CD4-positive, alpha-beta T cell treated with Interleukin-15 for 1 hour (primary cell): ENCODE measurements around the gene INPP5J.
A peak's percentile ranks its signal among the peaks of the same experiment; 100 is the strongest.
"Not testable (repeated sequence)": the region's sequence is repeated elsewhere in the genome, so short reads cannot be mapped to it uniquely, and the experiment has no call there.

Source experiments
- DNase-seq: peaks from one replicate; pipeline ENCODE4 v3.0.0-alpha.2; 2020

INPP5J gene, protein sequence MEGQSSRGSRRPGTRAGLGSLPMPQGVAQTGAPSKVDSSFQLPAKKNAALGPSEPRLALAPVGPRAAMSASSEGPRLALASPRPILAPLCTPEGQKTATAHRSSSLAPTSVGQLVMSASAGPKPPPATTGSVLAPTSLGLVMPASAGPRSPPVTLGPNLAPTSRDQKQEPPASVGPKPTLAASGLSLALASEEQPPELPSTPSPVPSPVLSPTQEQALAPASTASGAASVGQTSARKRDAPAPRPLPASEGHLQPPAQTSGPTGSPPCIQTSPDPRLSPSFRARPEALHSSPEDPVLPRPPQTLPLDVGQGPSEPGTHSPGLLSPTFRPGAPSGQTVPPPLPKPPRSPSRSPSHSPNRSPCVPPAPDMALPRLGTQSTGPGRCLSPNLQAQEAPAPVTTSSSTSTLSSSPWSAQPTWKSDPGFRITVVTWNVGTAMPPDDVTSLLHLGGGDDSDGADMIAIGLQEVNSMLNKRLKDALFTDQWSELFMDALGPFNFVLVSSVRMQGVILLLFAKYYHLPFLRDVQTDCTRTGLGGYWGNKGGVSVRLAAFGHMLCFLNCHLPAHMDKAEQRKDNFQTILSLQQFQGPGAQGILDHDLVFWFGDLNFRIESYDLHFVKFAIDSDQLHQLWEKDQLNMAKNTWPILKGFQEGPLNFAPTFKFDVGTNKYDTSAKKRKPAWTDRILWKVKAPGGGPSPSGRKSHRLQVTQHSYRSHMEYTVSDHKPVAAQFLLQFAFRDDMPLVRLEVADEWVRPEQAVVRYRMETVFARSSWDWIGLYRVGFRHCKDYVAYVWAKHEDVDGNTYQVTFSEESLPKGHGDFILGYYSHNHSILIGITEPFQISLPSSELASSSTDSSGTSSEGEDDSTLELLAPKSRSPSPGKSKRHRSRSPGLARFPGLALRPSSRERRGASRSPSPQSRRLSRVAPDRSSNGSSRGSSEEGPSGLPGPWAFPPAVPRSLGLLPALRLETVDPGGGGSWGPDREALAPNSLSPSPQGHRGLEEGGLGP

DNA sequence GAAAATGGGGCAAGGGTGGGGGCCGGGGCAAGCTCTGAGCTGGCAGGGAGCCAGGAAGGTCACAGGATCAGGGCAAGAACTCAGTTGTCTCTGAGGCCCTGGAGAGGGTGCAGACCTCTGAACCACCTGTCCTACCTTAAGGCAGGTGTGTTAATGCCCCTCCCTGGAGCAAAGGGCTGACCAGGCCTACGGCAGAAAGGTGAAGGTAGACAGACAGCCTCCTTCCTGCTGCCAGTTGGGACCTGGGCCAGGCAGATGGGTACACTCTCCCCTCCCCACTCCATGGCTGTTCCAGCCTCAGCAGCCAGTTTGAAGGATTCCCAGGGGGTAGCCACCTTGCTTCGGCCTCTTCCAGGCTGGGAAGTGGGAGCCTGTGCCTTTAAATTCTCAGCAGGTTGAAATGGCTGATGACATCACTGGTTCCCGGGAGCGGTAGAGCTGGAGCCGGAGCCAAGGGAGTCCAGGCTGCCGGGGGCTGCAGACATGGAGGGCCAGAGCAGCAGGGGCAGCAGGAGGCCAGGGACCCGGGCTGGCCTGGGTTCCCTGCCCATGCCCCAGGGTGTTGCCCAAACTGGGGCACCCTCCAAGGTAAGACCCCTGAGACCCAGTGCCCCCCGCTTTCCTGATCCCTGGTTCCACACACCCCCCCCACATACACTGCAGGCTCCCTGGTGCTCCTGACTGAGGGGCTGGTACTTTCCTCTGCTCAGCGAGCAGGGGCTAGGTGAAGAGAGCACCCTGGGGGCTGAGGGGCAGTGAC, at the start of gene INPP5J:
Gene INPP5J, plus strand, starts transcription at position 435 of the 760 bp plus-strand sequence. Its CDS starts 49 bp downstream, at position 484.
- DNase-seq: no peak

DNA sequence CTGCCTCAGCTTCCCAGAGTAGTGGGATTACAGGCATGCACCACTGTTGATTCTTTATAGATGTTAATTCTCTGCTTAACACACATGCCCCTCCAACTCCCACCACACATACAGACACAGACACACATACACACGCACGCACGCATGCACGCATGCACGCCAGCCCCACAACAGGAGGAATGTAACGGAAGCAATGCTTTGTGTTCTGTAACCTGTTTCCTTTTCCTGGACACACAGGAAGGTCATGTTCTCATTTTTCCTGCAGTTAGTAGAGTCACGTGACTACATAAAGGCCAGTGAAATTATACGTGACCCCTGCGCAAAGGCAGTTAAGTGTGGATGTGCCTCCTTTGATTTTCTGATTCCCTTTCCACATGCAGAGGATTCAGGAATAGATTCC, 49.6 kb upstream of the INPP5J start:
- DNase-seq: not testable (repeated sequence)

DNA sequence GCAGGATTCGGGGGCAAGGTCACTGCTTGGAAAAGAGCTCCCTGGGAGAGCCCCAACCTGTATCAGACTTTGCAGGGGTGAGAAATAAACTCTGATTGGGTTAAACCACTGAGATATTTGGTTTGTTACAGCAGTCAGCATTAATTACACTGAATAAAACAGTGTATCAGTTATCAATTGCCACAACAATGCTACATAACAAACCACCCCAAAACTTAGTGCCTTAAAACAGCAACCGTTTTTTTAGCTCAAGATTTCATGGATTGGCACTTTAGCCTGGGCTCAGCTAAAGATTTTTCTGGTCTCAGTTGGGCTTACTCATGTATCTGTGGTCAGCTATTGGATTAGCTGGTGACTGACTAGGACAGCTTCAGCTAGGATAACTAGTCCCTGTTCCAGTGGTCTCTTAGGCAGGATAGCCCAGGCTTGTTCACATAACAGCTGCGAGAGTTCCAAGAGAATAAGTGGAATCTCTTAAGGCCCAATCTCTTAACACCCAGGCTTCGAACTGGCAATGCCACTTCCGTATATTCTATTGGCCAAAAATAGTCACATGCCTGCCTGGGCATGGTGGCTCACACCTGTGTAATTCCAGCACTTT, 49.1 kb upstream of the INPP5J start:
- DNase-seq: not testable (repeated sequence)

DNA sequence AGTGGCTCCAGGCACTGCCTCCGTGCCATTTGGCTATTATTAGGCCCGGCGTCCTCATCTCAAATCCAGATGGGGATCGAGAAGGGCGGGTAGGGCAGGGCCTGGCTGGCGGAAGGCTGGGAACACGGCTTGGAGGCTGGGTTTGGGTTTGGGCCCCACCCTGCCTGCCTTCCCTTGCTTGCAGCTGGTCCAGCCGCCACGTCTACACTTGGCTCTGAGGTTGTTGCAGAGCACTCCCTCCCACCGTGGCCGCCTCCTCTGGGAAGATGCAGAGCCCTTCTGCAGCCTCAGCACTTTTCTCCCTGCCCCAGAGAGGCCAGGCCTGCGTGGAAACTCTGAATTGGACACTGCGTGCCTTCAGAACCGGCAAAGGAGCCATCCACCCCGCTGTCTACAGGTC, 46.8 kb upstream of the INPP5J start:
- no peak for DNase-seq

DNA sequence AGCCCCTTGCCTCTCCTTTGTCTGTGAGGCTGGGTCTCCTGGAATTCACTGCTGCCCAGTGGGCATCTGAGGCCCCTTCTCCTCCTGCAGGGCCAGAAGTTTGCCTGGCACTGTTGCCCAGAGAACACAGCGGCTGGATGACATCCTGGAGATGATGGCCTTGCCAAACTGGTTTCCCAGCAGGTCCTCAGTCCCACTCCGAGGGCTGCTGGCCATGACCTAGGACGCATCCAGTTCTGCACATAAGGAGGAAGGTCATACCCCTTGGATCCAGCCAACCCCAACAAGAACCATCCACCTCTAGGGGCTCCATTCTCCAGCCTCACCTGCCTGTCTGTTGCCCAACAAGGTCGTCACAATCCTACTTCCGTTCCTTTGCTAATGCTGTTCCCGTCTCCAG, 45.1 kb upstream of the INPP5J start:
- no peak for DNase-seq

DNA sequence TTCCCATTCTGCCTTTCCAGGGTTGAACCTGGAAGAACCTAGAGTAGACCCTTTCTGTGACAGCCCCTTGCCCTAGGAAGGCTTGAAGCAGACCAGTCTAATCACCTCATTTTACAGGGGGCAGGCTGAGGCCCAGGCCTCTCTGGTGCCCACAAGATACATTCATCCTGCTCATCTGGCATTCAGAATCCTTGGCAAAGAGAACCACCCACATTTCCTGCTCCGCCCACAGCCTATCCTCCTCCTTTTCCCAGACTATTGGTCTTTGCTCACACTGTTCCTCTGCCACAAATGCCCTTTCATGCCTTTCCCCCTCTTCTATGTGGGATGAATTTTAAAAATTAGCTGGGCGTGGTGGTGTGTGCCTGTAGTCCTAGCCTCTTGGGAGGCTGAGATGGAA, 44.4 kb upstream of the INPP5J start:
- DNase-seq: not testable (repeated sequence)

DNA sequence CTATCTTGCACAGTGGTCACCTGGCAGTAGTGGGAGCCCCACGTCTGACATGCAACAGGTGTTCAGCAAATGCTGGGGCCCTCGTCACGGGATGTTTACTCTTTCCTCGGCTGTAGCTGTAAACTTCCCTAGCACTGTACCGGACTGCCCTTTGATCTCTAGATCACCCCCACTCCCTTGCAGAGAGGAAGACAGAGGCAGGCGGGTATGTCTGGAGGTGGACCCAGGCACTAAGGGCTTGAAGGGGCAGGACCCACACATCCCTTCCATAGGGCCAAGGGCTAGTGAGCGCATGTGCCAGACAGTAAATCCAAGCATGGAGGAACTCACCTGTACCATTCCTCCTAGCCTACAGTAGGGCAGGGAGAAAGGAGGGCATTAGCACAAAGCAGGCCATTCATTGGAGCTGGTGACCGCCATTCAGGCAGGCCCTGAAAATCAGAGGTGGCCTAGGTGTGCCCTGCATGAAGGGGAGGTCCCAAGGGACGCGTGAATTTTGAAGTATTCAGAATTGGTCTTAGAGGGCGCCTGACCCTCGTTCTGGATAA, 43.6 kb upstream of the INPP5J start:
- DNase-seq: no peak

DNA sequence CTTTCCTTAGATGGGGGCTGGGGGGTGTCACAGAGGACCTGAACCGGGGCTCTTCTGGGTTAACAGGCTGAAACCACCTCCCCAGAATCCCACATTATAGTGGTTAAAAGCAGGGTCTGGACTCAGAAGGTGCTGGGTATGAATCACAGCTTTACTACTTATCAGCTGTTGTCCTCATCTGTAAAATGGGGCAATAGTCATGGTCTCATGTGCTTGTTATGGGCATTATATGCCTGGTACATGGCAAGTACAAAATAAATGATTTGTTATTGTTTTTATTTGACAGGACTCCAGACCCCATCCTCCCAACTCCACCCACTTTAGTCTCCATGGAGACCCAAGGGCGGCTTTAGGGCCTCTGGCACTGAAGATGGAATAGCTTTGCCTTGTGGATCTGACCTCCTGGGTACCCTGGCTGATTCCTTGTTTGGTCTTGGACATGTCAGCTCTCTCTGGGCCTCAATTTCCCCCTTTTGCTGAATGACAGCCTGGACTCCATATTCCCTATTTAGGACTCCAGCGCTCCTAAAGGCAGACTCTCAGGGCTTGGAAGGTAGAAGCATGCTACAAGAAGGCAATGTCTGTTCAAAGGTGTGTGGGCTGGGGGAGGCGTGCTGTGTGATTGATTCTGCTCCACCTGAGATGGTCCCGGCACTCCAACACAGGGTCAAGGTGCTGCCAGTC, 42.5 kb upstream of the INPP5J start:
- DNase-seq: no peak

DNA sequence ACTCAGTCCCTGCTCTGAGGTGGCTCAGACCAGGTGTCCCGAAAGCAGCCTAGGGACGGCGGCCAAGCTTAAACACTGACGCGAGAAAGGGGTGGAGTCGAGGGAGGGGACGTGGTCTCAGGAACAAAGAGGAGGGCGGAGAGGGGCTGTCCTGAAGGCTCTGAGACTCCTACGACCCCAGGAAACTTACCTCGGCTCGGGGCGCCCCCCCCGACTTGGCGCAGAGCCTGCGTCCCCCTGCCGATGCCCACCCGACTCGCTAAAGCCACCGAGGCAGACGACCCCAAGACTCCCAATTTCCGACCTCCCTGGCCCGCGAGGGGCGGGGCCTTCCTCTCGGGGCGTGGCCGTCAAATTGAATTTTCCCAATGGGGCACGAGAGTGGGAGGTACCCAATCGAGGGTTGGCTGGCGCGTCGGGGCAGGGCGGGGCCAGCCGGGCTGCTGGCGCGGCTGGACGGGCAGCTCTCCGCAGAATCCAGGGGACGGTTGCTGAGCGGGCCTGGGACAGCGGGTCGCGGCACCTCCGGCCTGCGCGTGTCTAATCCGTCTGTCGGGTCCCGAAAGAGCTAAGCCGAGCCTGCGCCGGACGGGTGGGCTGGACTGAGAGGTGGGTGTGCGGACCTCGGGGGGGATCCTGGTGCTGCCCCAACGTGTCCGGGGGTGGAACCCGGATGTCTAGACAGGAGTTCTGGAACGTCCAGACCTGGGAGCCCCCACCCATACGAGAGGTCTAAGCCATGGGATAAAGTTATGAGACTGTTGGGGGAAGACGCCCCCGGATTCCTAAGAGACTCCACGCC, 41.7 kb upstream of the INPP5J start, which contains the start of gene SMTN:
Gene SMTN, plus strand, starts transcription at position 471 of the 802 bp plus-strand sequence. CDS start 1,941 bp downstream, outside the sequence.
- DNase-seq: peak; percentile 85

DNA sequence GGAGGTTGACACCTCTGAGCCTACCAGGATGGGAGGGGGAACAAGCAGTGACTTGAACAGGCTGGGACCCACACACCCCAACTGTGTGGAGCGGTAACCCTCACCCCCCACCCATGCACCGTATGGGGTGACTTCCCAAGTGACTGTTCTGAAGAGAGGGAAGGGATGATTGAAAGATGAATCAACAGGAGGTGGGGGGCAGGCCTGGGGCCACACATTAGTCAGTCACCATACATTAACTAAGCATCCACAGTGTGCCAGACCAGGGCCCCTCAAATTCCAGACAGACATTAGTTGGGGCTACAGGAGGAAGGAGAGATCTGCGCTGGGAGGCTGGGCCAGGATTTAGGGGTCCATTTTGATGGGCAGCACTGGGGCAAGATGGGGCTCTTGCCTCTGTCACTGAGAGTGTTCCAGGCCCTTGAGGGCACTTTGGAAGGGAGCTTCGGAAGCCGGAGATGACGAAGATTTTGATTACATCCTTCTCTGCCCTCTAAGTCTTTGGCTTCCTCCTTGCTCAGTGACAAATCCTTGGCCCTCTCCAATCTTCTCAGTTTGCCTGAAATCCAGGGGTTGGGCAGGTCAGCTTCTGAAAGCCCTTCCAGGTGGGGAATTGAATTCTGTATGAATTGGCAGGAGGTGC, 40.7 kb upstream of the INPP5J start:
- no peak for DNase-seq

DNA sequence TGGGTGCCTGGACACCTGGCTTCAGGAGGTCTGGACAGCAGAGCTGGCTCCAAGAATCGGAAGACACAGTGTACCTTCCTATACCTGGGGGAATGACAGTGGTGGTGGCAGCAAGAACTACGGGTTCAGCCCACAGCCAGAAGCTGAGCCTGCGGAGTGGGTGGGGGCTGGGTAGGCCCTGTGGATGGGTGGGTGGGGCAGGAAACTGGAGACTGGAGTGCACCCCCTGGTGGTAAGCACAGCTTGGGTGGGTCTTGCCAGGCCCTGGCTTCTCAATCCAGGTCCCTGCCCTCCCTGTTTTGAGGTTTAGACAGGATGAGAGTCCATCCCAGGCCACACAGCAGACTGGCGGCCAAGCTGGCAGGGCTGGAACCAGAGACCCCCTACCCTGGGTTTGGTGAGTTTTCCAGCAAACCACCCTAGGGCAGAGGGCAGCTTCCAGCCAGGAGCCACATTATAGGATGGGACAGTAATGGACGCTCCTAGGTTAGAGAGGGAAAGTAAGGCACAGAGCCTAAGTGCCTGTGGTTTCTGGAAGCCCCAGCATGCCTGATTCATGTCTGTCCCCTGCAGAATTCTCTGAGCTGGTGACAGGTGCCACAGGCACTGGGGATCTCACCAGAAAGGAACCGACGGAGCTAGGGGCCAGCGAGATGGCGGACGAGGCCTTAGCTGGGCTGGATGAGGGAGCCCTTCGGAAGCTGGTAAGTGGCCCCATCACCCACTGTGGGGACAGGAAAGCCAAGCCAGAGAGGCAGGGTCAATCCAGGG, 40.0 kb upstream of the INPP5J start:
- DNase-seq: peak; percentile 41

DNA sequence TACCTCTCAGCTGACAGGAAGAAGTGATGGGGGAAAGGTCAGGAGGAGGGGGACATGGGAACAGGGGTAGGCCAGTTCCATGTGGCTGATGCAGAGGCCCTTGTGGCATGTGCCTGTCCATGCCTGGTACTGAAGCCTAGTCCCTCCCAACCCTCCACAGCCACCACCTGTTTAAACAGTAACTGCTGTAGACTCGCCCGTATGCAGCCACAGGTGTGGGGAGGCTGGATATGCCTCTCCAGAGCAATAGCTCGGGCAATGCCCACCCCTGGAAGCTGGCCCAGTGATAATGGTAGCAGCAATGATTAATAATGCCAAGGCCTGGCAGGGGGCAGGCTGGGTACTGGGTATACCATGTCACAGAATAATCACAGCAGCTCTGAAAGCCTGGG, 39.4 kb upstream of the INPP5J start:
- no peak for DNase-seq

DNA sequence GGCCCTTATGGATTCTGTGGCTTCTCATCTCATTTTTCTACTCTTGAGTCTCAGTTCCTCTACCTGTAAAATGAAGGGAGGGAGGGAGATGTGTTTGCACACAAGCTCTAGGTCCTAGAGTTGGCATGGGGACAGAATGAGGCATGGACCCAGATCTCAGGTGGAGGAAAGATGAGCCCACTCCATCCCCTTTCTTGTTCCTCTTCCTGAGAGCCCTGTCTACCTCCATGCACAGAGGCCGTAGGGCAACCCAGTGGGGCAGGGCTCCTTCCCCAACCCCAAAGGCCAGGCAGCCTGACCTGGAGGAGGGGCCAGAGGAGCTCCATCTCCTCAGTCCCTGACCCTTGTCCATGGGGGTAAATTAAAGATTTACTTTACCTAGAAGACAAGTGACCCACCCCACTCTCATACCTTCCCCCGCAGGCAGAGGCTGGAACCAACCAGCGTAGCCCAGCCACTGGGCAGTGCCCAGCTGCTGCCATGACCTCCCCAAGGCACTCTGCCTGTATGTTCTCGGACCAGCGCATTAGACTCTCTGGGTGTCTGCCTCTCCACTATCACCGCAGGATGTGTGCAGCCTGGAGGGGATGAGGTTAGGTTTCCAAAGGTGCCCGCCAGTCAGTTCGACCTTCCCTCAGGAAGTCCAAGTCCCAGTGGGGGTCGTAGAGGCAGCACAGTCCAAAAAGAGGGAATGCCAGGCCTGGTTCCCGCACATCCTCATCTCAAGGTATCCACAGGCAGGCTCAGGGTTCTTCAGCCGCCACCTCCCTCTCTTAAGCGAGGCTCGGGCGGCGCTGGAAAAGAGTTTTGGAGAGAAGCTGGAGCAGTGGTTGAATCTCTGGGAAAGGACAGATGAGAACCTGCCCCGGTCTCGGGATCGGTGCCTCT, 38.6 kb upstream of the INPP5J start:
- no peak for DNase-seq

DNA sequence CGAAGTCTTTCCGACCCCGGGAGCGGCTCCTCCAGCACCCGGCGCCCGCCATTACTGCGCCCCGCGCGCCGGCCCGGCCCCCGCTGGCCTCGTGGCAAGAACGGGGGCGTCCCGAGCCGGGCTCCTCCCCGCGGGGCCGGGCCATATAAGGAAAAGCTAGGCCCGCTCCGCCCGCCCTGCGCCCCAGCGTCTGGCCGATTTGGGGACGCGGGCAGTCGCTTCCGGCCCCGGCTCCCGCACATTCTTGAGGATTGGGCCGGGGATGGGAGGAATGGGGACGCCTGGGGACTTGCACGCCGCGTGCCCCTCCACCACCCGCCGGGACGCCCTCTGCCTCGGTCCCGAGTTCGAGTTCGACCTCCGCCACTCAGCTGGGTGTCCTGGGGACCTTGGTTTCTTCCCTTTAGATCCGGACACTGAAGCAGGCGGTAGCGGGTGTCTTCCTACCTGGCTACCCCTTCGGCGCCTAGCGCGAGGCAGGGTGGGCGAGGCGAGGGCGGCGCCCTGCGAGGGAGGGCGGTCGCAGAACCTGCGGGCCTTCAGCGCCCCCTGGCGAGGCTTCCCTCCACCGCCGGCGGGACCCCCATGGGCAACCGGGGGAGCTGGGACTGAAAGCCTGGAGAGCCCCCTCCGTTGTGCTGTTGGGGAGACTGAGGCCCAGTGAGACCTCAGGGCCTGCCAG, 37.8 kb upstream of the INPP5J start:
- peak; percentile 80 for DNase-seq

DNA sequence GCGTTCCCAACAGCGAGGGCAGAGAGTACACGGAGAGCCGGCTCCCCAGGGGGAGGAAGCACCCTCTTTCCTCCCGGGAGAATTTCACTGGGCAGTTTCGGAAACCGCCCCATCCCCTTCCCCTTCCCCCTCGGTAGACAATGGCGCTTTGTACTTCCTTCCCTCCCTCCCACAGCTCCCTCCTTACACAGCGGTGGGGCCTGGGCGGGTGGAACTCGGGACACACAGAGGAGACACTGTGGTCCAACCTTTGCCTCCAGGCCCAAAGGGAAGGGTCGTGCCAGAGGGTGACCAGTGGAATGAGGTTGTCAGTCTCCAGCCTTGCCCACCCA, 37.3 kb upstream of the INPP5J start:
- DNase-seq: no peak

DNA sequence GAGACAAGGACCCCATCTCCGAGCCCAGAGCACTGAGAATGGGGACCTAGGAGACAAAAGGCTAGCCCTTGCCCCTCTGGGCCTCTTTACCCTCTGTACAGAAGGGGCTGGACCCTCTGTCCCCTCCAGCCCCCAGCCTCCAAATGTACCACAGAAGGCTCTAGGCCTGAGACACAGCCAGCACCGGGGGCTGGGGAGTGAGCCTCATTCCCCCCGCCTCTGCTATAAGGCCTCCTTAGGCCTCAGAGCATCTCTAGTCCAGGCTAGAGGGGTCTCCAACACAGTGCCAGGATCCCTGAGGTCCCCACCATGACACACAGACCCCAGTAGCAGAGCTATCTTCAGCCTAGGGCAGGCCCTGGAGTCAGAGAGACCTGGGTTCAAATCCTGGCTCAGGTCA, 36.8 kb upstream of the INPP5J start:
- no peak for DNase-seq

DNA sequence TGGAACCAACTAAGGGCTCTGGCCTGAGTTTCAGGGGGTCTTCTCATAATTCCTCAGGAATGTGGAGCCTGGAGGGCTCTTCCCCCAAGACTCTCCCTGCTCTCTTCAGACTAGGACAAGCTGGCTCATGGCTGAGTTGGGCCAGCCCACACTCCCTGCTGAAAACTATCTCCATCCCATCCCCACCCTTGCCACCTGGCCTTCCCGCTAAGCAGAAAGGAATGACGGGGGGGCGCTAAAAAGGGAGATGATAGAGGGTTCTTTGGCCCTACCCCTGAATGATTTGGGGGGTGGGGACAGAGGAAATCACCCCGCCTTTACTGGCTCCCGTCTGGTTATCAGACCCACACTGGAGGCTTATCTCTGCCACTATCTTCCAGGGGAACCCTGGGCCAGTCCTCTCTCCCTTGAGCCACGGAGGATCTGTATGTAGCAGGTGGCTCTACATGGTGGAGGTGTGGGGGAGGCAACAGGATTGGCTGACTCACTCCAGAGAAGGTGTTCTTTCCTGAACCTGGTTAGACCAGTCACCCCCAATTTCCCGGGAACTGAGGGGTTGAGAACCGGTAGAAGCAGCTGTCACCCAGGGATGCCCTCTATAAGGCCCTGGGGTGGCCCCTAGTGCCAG, 35.9 kb upstream of the INPP5J start:
- DNase-seq: no peak
